Central memory CD8-positive, alpha-beta T cell (primary cell): ENCODE data around the gene PCDH8.
A peak's percentile ranks its signal among the peaks of the same experiment; 100 is the strongest.

Experiments used
- ATAC-seq: fragments of 150-1000 bp; cut with Tn5 transposase; replicated peaks from 2 replicates; pipeline ENCODE4 v1.10.0; 2022; ENCODE audit warnings: mild to moderate bottlenecking, moderate FRiP score, moderate number of reproducible peaks; ENCODE audit not compliant: poor library complexity, severe bottlenecking; ENCODE audit errors: extremely low read depth
- DNase-seq, 2 donors: peaks; one replicate each; pipeline ENCODE4 v3.0.0; 2021; ENCODE audit warnings: low spot score in 2 of 2
- H3K27ac Mint-ChIP-seq: one replicate; pipeline ENCODE4 v1.8.0; 2022; ENCODE audit warnings: low read depth, mild to moderate bottlenecking, moderate library complexity, mixed read lengths
- H3K27me3 Mint-ChIP-seq: one replicate; pipeline ENCODE4 v1.8.0; 2022; ENCODE audit warnings: mixed read lengths
- H3K36me3 Mint-ChIP-seq: one replicate; pipeline ENCODE4 v1.8.0; 2022; ENCODE audit warnings: mild to moderate bottlenecking, moderate library complexity, mixed read lengths; ENCODE audit not compliant: insufficient read depth
- H3K4me1 Mint-ChIP-seq: one replicate; pipeline ENCODE4 v1.8.0; 2022; ENCODE audit warnings: mixed read lengths
- H3K4me3 Mint-ChIP-seq: one replicate; pipeline ENCODE4 v1.8.0; 2022; ENCODE audit warnings: mild to moderate bottlenecking, moderate library complexity, mixed read lengths
- H3K9me3 Mint-ChIP-seq: one replicate; pipeline ENCODE4 v1.8.0; 2022; ENCODE audit warnings: mixed read lengths

The PCDH8 gene

DNA sequence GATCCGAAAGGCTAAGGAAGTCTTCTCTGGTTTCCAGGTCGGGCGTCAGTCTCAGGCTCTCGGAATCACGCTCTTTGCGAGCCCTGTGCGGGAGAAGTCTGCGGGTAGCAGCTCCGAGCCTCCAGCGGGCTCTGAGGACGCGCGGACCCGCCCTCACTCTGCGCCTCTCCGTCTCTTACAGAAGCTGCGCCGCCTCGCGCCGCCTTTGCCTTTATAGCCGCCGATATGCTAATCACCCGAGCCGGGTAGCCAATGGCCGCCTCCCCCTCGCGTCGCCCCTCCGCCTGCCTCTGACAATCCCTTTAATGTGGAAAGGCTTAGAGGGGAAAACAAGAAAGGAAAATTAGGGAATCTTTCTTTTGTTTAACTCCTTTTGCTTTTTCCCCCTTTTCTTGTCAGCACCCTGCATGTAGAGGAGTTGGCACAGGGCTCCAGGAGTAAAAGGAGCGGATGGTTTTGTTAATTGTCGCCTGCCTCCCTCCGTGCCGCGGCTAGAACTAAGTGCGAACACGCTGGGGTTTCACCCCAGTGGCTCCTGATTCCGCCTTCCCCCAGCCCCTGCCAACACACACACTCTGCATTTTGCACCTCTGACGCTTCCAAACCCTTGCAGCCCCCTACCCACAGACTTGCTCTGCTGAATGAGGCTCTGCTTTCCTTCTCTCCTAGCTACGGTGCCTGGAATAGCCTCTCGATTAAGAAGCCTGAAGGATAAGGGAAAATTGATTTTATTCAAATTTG, at the start of gene PCDH8:
Gene PCDH8 (minus strand): TSS at position 186 of the 741 bp plus-strand sequence. CDS start 204 bp downstream, outside the sequence.
- Mint-ChIP-seq H3K27ac (no peak within 1 kb of the TSS), H3K4me1 (peaks cover 30% of the 10 kb centered on the region), H3K36me3 (peaks cover 6% of the 10 kb centered on the region), H3K9me3 (no peaks in the 10 kb centered on the region), H3K4me3 (peak within 1 kb of the TSS; percentile 51), H3K27me3 (peaks cover 74% of the 10 kb centered on the region)
- no peak for ATAC-seq
- DNase-seq = no peak

GRCh38 chr13:52896827-52897659, 48.6 kb upstream of the PCDH8 start:
- ATAC-seq = no peak
- peaks cover 5% of the 10 kb centered on the region for H3K4me1 Mint-ChIP-seq

DNA sequence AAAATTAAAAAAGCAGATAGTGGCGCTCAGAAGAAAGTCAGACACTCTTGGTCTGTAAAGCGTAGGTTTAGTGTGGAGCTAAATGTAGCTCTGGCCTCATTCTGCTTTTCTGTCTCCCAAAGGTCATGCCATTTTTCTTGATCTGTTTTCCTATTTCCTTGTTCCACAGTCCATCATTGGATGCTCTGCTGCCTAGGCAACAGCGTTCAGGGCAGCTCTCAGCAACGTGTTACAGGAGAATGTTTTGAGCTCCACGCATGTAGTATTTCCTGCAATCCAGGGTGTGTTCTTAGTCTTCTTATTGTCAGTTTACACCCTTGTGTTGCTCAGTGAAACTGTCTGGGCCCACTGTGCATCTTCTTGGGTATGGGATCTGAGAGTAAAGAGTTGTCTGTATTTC, 46.0 kb upstream of the PCDH8 start:
- DNase-seq (no peak), ATAC-seq (no peak)
- Mint-ChIP-seq H3K4me3 (no peak overlapping the region), H3K4me1 (peaks cover 5% of the 10 kb centered on the region), H3K27me3 (peaks cover 43% of the 10 kb centered on the region), H3K36me3 (no peaks in the 10 kb centered on the region), H3K9me3 (no peaks in the 10 kb centered on the region), H3K27ac (no peak overlapping the region)

More at GRCh38 chr13:52896827-52897659, 48.6 kb upstream of the PCDH8 start:
- Mint-ChIP-seq H3K4me3 (no peak overlapping the region), H3K36me3 (no peaks in the 10 kb centered on the region), H3K27ac (no peak overlapping the region), H3K9me3 (no peaks in the 10 kb centered on the region), H3K27me3 (peaks cover 25% of the 10 kb centered on the region)
- DNase-seq = no peak

DNA sequence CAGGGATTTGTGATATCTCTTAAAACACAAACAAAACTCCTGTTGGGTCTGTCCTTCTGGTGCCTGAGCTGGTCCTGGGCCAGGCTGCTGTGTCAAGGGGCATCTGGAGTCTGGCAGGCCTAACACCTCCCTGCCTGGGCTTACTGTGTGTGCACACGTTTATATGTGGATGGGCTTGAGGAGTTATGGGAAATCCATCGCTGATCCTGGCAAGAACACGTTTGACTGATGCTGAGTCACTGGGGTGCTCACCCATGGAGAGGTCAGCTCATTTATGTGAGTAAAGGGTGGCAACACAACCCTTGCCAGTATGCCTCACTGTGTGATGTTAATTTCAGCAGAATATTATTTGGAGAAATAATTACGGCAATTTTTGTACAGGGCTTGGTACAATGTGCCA, 44.5 kb upstream of the PCDH8 start:
- Mint-ChIP-seq H3K27me3 (peaks cover 43% of the 10 kb centered on the region), H3K36me3 (no peaks in the 10 kb centered on the region), H3K4me1 (peaks cover under 1% of the 10 kb centered on the region), H3K27ac (no peak overlapping the region), H3K4me3 (no peak overlapping the region), H3K9me3 (no peaks in the 10 kb centered on the region)
- DNase-seq (no peak), ATAC-seq (no peak)

GRCh38 chr13:52891706-52892105, 43.3 kb upstream of the PCDH8 start:
- Mint-ChIP-seq H3K27ac (no peak overlapping the region), H3K36me3 (no peaks in the 10 kb centered on the region), H3K4me1 (no peaks in the 10 kb centered on the region), H3K4me3 (no peak overlapping the region), H3K9me3 (no peaks in the 10 kb centered on the region), H3K27me3 (peaks cover 46% of the 10 kb centered on the region)
- DNase-seq (no peak), ATAC-seq (no peak)

- H3K4me3 Mint-ChIP-seq = no peak overlapping the region
- H3K9me3 Mint-ChIP-seq = no peaks in the 10 kb centered on the region
- no peaks in the 10 kb centered on the region for H3K4me1 Mint-ChIP-seq
- no peaks in the 10 kb centered on the region for H3K36me3 Mint-ChIP-seq
- H3K27ac Mint-ChIP-seq = no peak overlapping the region
- ATAC-seq = no peak
- peaks cover 36% of the 10 kb centered on the region for H3K27me3 Mint-ChIP-seq
- no peak for DNase-seq
These were observed 38.7 kb upstream of the PCDH8 start for GRCh38 chr13:52887165-52887564.

DNA sequence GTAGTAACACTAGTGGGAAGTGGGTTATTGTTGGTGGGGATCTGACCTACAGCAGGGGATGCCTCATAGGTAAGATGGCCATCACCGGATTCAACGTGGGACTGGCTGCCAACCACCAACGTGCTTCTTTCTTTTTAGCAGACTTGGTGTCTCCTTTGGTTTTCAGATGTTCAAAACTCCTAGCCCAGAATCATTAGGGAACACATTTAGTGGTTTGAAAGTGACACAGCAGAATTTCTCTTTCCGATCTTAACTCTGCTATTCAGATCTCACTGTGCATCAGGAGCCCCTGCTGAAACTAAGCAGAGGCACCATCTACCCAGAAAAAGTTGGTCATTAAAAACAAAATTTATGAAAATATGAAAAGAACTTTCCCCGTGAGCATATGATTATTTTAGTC, 36.7 kb upstream of the PCDH8 start:
- no peak for DNase-seq
- peaks cover 36% of the 10 kb centered on the region for H3K27me3 Mint-ChIP-seq
- no peak overlapping the region for H3K27ac Mint-ChIP-seq
- H3K4me3 Mint-ChIP-seq = no peak overlapping the region
- H3K9me3 Mint-ChIP-seq = no peaks in the 10 kb centered on the region
- H3K36me3 Mint-ChIP-seq = no peaks in the 10 kb centered on the region
- no peaks in the 10 kb centered on the region for H3K4me1 Mint-ChIP-seq
- no peak for ATAC-seq

GRCh38 chr13:52884429-52885010, 36.1 kb upstream of the PCDH8 start:
- Mint-ChIP-seq H3K9me3 (no peaks in the 10 kb centered on the region), H3K4me3 (no peak overlapping the region), H3K27me3 (peaks cover 43% of the 10 kb centered on the region), H3K4me1 (no peaks in the 10 kb centered on the region), H3K27ac (no peak overlapping the region), H3K36me3 (no peaks in the 10 kb centered on the region)
- ATAC-seq (no peak), DNase-seq (no peak)

- H3K4me1 Mint-ChIP-seq = no peaks in the 10 kb centered on the region
These were observed 34.3 kb upstream of the PCDH8 start for GRCh38 chr13:52882785-52883184.

GRCh38 chr13:52879950-52880741, 31.7 kb upstream of the PCDH8 start:
- H3K27ac Mint-ChIP-seq = no peak overlapping the region
- H3K4me3 Mint-ChIP-seq = no peak overlapping the region
- peaks cover 50% of the 10 kb centered on the region for H3K27me3 Mint-ChIP-seq
- H3K36me3 Mint-ChIP-seq = no peaks in the 10 kb centered on the region
- no peaks in the 10 kb centered on the region for H3K4me1 Mint-ChIP-seq
- no peak for DNase-seq
- peaks cover 14% of the 10 kb centered on the region for H3K9me3 Mint-ChIP-seq
- no peak for ATAC-seq

More at GRCh38 chr13:52882785-52883184, 34.3 kb upstream of the PCDH8 start:
- H3K27me3 Mint-ChIP-seq = peaks cover 55% of the 10 kb centered on the region
- H3K9me3 Mint-ChIP-seq = no peaks in the 10 kb centered on the region
- no peaks in the 10 kb centered on the region for H3K36me3 Mint-ChIP-seq
- ATAC-seq = no peak
- DNase-seq = no peak
- no peak overlapping the region for H3K27ac Mint-ChIP-seq
- H3K4me3 Mint-ChIP-seq = no peak overlapping the region

GRCh38 chr13:52878831-52879230, 30.4 kb upstream of the PCDH8 start:
- Mint-ChIP-seq H3K27ac (no peak overlapping the region), H3K4me3 (no peak overlapping the region), H3K36me3 (no peaks in the 10 kb centered on the region), H3K9me3 (peaks cover 19% of the 10 kb centered on the region), H3K27me3 (peaks cover 50% of the 10 kb centered on the region), H3K4me1 (no peaks in the 10 kb centered on the region)
- ATAC-seq = no peak
- no peak for DNase-seq

DNA sequence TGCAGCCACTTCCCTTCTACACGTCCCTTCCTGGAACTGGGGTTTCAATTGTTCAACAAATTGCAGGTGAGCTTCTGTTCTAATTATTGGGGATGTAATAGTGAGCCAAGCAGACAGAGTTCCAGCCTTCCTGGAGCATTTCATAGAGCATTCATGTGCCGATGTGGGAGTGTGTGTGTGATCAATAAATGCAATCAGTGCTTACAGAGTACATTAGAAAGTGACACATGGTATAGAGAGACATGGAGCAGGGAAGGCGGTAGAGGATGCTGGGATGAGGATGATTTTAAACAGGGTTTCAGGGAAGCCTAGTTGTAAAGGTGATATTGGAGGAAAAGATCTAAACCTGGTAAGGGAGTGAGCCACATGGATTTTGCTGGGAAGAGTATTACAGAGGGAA, 21.7 kb upstream of the PCDH8 start:
- Mint-ChIP-seq H3K9me3 (peaks cover 5% of the 10 kb centered on the region), H3K4me1 (no peaks in the 10 kb centered on the region), H3K36me3 (no peaks in the 10 kb centered on the region), H3K27me3 (peaks cover 34% of the 10 kb centered on the region), H3K4me3 (no peak overlapping the region), H3K27ac (no peak overlapping the region)
- no peak for ATAC-seq
- DNase-seq = no peak
